HL-60/S4 treated with retinoic acid at 250 ng/mL for 4 days and 3 days (cell line): ENCODE measurements around the gene DBF4B.

ENCODE experiments used
- in situ Hi-C: fragments of 300-500 bp; cut with MboI; formaldehyde crosslinking; loops from 2 replicates; pipeline ENCODE4 v1.7.0; 2022; ENCODE audit warnings: low sequenced_read_pairs

Gene DBF4B

GRCh38 chr17:44795421-44795820 is 87.0 kb downstream of the DBF4B start:
- in situ Hi-C loops: no loop called here

GRCh38 chr17:44795928-44796327 is 87.5 kb downstream of the DBF4B start:
- in situ Hi-C loops: no loop called here

GRCh38 chr17:44796731-44797130 is 88.3 kb downstream of the DBF4B start:
- in situ Hi-C loops: no loop called here

- in situ Hi-C loops: no loop called here
Observed at GRCh38 chr17:44797802-44798201, 89.3 kb downstream of the DBF4B start.

- in situ Hi-C loops: no loop called here
Observed at GRCh38 chr17:44798356-44798755, 89.9 kb downstream of the DBF4B start.
